Nephron (organoid): Measurements from ENCODE around the gene DNAJC15.

Source experiments
- H3K27ac Mint-ChIP-seq, 3 experiments: 2 replicates each; pipeline ENCODE4 v1.8.0; 2020; ENCODE audit warnings: mixed read lengths in 3 of 3, mild to moderate bottlenecking in 2 of 3, moderate library complexity in 1 of 3
- H3K27me3 Mint-ChIP-seq: 2 replicates; pipeline ENCODE4 v1.8.0; 2021; ENCODE audit warnings: low read depth, mild to moderate bottlenecking, moderate library complexity, mixed read lengths
- H3K36me3 Mint-ChIP-seq: 2 replicates; pipeline ENCODE4 v1.8.0; 2020; ENCODE audit warnings: low read depth, mixed read lengths
- H3K4me1 Mint-ChIP-seq: 2 replicates; pipeline ENCODE4 v1.8.0; 2020; ENCODE audit warnings: mixed read lengths
- H3K4me3 Mint-ChIP-seq, 3 experiments: 2 replicates each; pipeline ENCODE4 v1.8.0; 2020; ENCODE audit warnings: mild to moderate bottlenecking in 3 of 3, mixed read lengths in 3 of 3, moderate library complexity in 2 of 3
- H3K9me3 Mint-ChIP-seq: 2 replicates; pipeline ENCODE4 v1.8.0; 2020; ENCODE audit warnings: mixed read lengths
- CTCF ChIP-seq, 3 experiments: fragments of 200-600 bp; sonication (generic); IDR thresholded peaks; one replicate each; pipeline ENCODE4 v1.5.0; 2021; ENCODE audit warnings: antibody characterized with exemption in 3 of 3; ENCODE audit not compliant: unreplicated experiment in 3 of 3

Gene DNAJC15

GRCh38 chr13:43000676-43001075 is 22.7 kb upstream of the DNAJC15 start:
- Mint-ChIP-seq H3K27ac (no peak overlapping the region), H3K4me3 (no peak overlapping the region), H3K9me3 (no peaks in the 10 kb centered on the region), H3K27me3 (peaks cover under 1% of the 10 kb centered on the region), H3K36me3 (no peaks in the 10 kb centered on the region), H3K4me1 (no peaks in the 10 kb centered on the region)
- TF ChIP-seq CTCF (IDR thresholded peaks at IDR 0.05; ENCODE audit: unreplicated experiment in 3 of 3): no peak

- no peak overlapping the region for H3K4me3 Mint-ChIP-seq
Observed at GRCh38 chr13:43002021-43002420, 21.4 kb upstream of the DNAJC15 start.

GRCh38 chr13:43003010-43003409 is 20.4 kb upstream of the DNAJC15 start:
- H3K9me3 Mint-ChIP-seq: no peaks in the 10 kb centered on the region

More at GRCh38 chr13:43002021-43002420, 21.4 kb upstream of the DNAJC15 start:
- H3K9me3 Mint-ChIP-seq: no peaks in the 10 kb centered on the region
- H3K36me3 Mint-ChIP-seq: no peaks in the 10 kb centered on the region
- peaks cover 5% of the 10 kb centered on the region for H3K4me1 Mint-ChIP-seq
- no peak overlapping the region for H3K27ac Mint-ChIP-seq
- no peak for TF ChIP-seq CTCF (IDR thresholded peaks at IDR 0.05; ENCODE audit: unreplicated experiment in 3 of 3)
- no peaks in the 10 kb centered on the region for H3K27me3 Mint-ChIP-seq

GRCh38 chr13:43003729-43004128 is 19.7 kb upstream of the DNAJC15 start:
- Mint-ChIP-seq H3K9me3 (no peaks in the 10 kb centered on the region), H3K4me1 (peaks cover 6% of the 10 kb centered on the region), H3K27ac (no peak overlapping the region), H3K4me3 (no peak overlapping the region), H3K36me3 (no peaks in the 10 kb centered on the region), H3K27me3 (peaks cover under 1% of the 10 kb centered on the region)
- TF ChIP-seq CTCF (IDR thresholded peaks at IDR 0.05; ENCODE audit: unreplicated experiment in 3 of 3): no peak

More at GRCh38 chr13:43003010-43003409, 20.4 kb upstream of the DNAJC15 start:
- H3K36me3 Mint-ChIP-seq: no peaks in the 10 kb centered on the region
- H3K4me3 Mint-ChIP-seq: no peak overlapping the region
- no peak for TF ChIP-seq CTCF (IDR thresholded peaks at IDR 0.05; ENCODE audit: unreplicated experiment in 3 of 3)
- H3K27ac Mint-ChIP-seq: no peak overlapping the region
- peaks cover 6% of the 10 kb centered on the region for H3K4me1 Mint-ChIP-seq
- no peaks in the 10 kb centered on the region for H3K27me3 Mint-ChIP-seq

GRCh38 chr13:43005460-43006236 is 17.7 kb upstream of the DNAJC15 start:
- Mint-ChIP-seq H3K4me1 (peaks cover 6% of the 10 kb centered on the region), H3K4me3 (no peak overlapping the region), H3K27me3 (peaks cover 6% of the 10 kb centered on the region), H3K9me3 (no peaks in the 10 kb centered on the region), H3K27ac (peak overlapping the region in 1 of 3 experiments; percentile 50), H3K36me3 (no peaks in the 10 kb centered on the region)
- no peak for TF ChIP-seq CTCF (IDR thresholded peaks at IDR 0.05; ENCODE audit: unreplicated experiment in 3 of 3)
